H9 (cell line): Measurements from ENCODE around the gene NFATC1. TPM values are rescaled to one million over a fixed set of nuclear protein-coding genes. Genes with fewer than 3 reads are reported as not detected.

Experiments used
- DNase-seq: peaks from one replicate; pipeline ENCODE4 v3.0.0-alpha.2; 2017
- H2AFZ ChIP-seq: one replicate; pipeline ENCODE4 v1.6.1; 2013; ENCODE audit warnings: mild to moderate bottlenecking, low read length, control low read depth, moderate library complexity
- H2AK5ac ChIP-seq: 2 replicates; pipeline ENCODE4 v1.6.1; 2013; ENCODE audit warnings: low read length, control low read depth, mixed read lengths; ENCODE audit not compliant: insufficient read length
- H2BK120ac ChIP-seq: one replicate; pipeline ENCODE4 v1.6.1; 2013; ENCODE audit warnings: low read depth, mild to moderate bottlenecking, low read length, control low read depth, inconsistent platforms; ENCODE audit not compliant: poor library complexity, severe bottlenecking
- H2BK12ac ChIP-seq: 2 replicates; pipeline ENCODE4 v1.6.1; 2013; ENCODE audit warnings: low read length, control low read depth, mixed read lengths, low read depth; ENCODE audit not compliant: insufficient read length
- H2BK15ac ChIP-seq: 2 replicates; pipeline ENCODE4 v1.6.1; 2013; ENCODE audit warnings: low read depth, low read length, control low read depth
- H2BK20ac ChIP-seq: one replicate; pipeline ENCODE4 v1.6.1; 2013; ENCODE audit warnings: low read depth, mild to moderate bottlenecking, low read length, control low read depth, inconsistent platforms; ENCODE audit not compliant: poor library complexity, severe bottlenecking
- H2BK5ac ChIP-seq: 2 replicates; pipeline ENCODE4 v1.6.1; 2013; ENCODE audit warnings: low read length, control low read depth, mixed read lengths; ENCODE audit not compliant: insufficient read length
- H3K14ac ChIP-seq: 2 replicates; pipeline ENCODE4 v1.6.1; 2013; ENCODE audit warnings: low read length, control low read depth; ENCODE audit not compliant: insufficient read depth
- H3K18ac ChIP-seq: 2 replicates; pipeline ENCODE4 v1.6.1; 2013; ENCODE audit warnings: low read depth, mild to moderate bottlenecking, mixed read lengths, low read length, control low read depth; ENCODE audit not compliant: insufficient read length
- H3K23ac ChIP-seq: 2 replicates; pipeline ENCODE4 v1.6.1; 2013; ENCODE audit warnings: low read length, control low read depth, mixed read lengths, low read depth; ENCODE audit not compliant: insufficient read length
- H3K23me2 ChIP-seq: 2 replicates; pipeline ENCODE4 v1.6.1; 2013; ENCODE audit warnings: low read depth, mild to moderate bottlenecking, mixed read lengths, low read length, control low read depth; ENCODE audit not compliant: insufficient read length, poor library complexity, severe bottlenecking
- H3K27ac ChIP-seq: 2 replicates; pipeline ENCODE4 v1.5.1; 2013; ENCODE audit warnings: low read length, control low read depth, mixed read lengths, low read depth; ENCODE audit not compliant: insufficient read length
- H3K27me3 ChIP-seq: 2 replicates; pipeline ENCODE4 v1.6.1; 2013; ENCODE audit warnings: low read length, control low read depth, inconsistent platforms; ENCODE audit not compliant: insufficient read depth
- H3K4ac ChIP-seq: 2 replicates; pipeline ENCODE4 v1.6.1; 2013; ENCODE audit warnings: low read depth, mild to moderate bottlenecking, control low read depth, inconsistent platforms, low read length, moderate library complexity
- H3K4me1 ChIP-seq: 2 replicates; pipeline ENCODE4 v1.6.1; 2013; ENCODE audit warnings: low read length, control low read depth, inconsistent platforms; ENCODE audit not compliant: insufficient read depth
- H3K4me2 ChIP-seq: 2 replicates; pipeline ENCODE4 v1.6.1; 2013; ENCODE audit warnings: low read length, control low read depth, mixed read lengths; ENCODE audit not compliant: insufficient read length, insufficient read depth
- H3K56ac ChIP-seq: 2 replicates; pipeline ENCODE4 v1.6.1; 2013; ENCODE audit warnings: low read depth, mild to moderate bottlenecking, mixed read lengths, low read length, control low read depth; ENCODE audit not compliant: insufficient read length
- H3K79me1 ChIP-seq: 2 replicates; pipeline ENCODE4 v1.6.1; 2013; ENCODE audit warnings: low read depth, mild to moderate bottlenecking, moderate library complexity, low read length, control low read depth, inconsistent platforms; ENCODE audit not compliant: insufficient read depth, poor library complexity, severe bottlenecking
- H3K79me2 ChIP-seq: 2 replicates; pipeline ENCODE4 v1.6.1; 2013; ENCODE audit warnings: low read length, control low read depth, inconsistent platforms; ENCODE audit not compliant: insufficient read depth
- H3K9ac ChIP-seq: 2 replicates; pipeline ENCODE4 v1.6.1; 2013; ENCODE audit warnings: low read length, control low read depth, mixed read lengths; ENCODE audit not compliant: insufficient read length; ENCODE audit errors: extremely low read depth
- H3K9me3 ChIP-seq: one replicate; pipeline ENCODE4 v1.6.1; 2013; ENCODE audit warnings: low read depth, low read length, inconsistent platforms; ENCODE audit not compliant: control insufficient read depth
- H3T11ph ChIP-seq: one replicate; pipeline ENCODE4 v1.6.1; 2013; ENCODE audit warnings: mild to moderate bottlenecking, low read length, control low read depth, inconsistent platforms
- H4K20me1 ChIP-seq: one replicate; pipeline ENCODE4 v1.6.1; 2013; ENCODE audit not compliant: control insufficient read depth, insufficient read length, insufficient read depth
- H4K5ac ChIP-seq: 2 replicates; pipeline ENCODE4 v1.6.1; 2013; ENCODE audit warnings: low read depth, mild to moderate bottlenecking, mixed read lengths, low read length, control low read depth; ENCODE audit not compliant: insufficient read length
- H4K8ac ChIP-seq: replicated peaks from 2 replicates; pipeline ENCODE4 v1.6.1; 2013; ENCODE audit warnings: low read length, control low read depth, mixed read lengths, low read depth; ENCODE audit not compliant: insufficient read length
- H4K91ac ChIP-seq: 2 replicates; pipeline ENCODE4 v1.6.1; 2013; ENCODE audit warnings: low read depth, mild to moderate bottlenecking, moderate library complexity, mixed read lengths, low read length, control low read depth; ENCODE audit not compliant: insufficient read length
- H3K27ac Mint-ChIP-seq, 3 experiments: 2 replicates in 2 of 3; 3 replicates in 1 of 3; pipeline ENCODE4 v1.8.0; 2020 to 2021; ENCODE audit warnings: mixed read lengths in 3 of 3, mild to moderate bottlenecking in 1 of 3, moderate library complexity in 1 of 3
- H3K27me3 Mint-ChIP-seq: 2 replicates; pipeline ENCODE4 v1.8.0; 2021; ENCODE audit warnings: low read depth, mild to moderate bottlenecking, moderate library complexity, mixed read lengths
- H3K36me3 Mint-ChIP-seq, 3 experiments: 2 replicates in 2 of 3; 3 replicates in 1 of 3; pipeline ENCODE4 v1.8.0; 2020 to 2021; ENCODE audit warnings: low read depth in 3 of 3, mixed read lengths in 3 of 3; ENCODE audit not compliant: insufficient read depth in 1 of 3
- H3K4me1 Mint-ChIP-seq, 2 experiments: 2 replicates each; pipeline ENCODE4 v1.8.0; 2020; ENCODE audit warnings: mixed read lengths in 2 of 2
- H3K4me3 Mint-ChIP-seq, 2 experiments: 2 replicates in 1 of 2; 3 replicates in 1 of 2; pipeline ENCODE4 v1.8.0; 2020 to 2021; ENCODE audit warnings: mild to moderate bottlenecking in 2 of 2, mixed read lengths in 2 of 2, moderate library complexity in 1 of 2
- H3K9me3 Mint-ChIP-seq, 2 experiments: 2 replicates in 1 of 2; 3 replicates in 1 of 2; pipeline ENCODE4 v1.8.0; 2020; ENCODE audit warnings: mild to moderate bottlenecking in 2 of 2, mixed read lengths in 2 of 2, moderate library complexity in 1 of 2
- WGBS: extraction: QIAGEN DNeasy Blood & Tissue Kit; methylation state at CpG from one replicate; pipeline ENCODE4 v1.1.7; 2013; ENCODE audit warnings: missing lambda C conversion rate, low lambda C conversion rate, mixed read lengths; ENCODE audit not compliant: insufficient read length; ENCODE audit errors: extremely low coverage; 5-methylcytosine and 5-hydroxymethylcytosine counted together
- total RNA-seq: library from RNA; stranded (reverse); gene quantifications from 2 replicates; pipeline ENCODE4 v1.2.1, GENCODE V29; 2021
- TF ChIP-seq, protein P1 (sequence below): fragments of 200-600 bp; sonication (generic); conservative IDR thresholded peaks from 3 replicates; pipeline ENCODE4 v1.8.0; 2021; ENCODE audit warnings: antibody characterized with exemption, mild to moderate bottlenecking

Gene NFATC1
- total RNA-seq, 1 experiment from 2014 or later: 5.5 TPM

DNA sequence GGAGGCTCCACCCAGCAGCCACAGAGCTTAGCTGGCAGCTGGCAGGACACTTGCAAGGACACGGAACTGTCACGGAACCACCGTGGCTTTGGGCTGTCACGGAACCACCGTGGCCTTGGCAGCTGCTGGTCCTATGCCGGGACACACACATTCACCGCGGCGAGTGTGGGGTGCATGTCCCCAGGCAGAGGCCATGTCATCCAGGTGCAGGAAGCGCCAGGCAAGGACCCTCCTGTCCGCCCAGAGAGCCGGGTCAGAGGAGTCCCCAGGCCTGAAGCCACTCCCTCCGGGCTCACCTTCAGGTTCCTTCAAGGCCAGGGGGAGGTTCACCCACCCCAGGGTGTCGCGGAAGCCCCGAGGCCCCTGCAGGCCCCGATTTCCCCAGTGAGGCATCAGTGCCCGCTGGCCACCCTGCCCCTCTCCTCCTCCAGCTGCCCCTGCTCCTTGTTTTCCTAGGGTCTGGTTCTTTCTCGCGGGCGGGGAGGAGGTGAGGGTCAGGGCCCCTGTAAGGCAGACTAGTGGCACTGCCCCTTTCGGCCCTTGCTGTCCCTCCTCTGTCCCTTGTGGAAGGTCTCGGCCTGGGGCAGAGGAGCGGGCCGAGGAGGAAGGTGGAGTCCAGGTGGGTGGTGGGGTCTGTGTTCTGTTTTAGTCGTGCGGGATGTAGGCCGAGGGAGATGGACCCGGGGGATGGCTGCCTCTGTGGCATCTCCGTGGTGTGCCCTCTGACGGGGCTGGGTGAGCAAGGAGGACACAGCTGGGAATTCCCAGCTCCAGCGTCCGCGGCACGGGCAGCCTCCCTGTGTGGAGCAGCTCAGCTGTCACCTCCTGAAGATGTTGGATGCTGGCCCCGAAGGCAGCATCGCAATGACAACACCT lies 60.6 kb downstream of the NFATC1 start:
- H3K27ac Mint-ChIP-seq: peak overlapping the region in 2 of 3 experiments; percentile 29 to 40; a peak in 2 of 7 replicates
- Histone ChIP-seq H3K27ac (no peak overlapping the region), H4K5ac (no peak overlapping the region), H3K23me2 (no peaks in the 10 kb centered on the region), H3K18ac (no peak overlapping the region), H3T11ph (no peak overlapping the region), H2BK12ac (no peak overlapping the region), H3K79me1 (no peaks in the 10 kb centered on the region), H3K9me3 (no peaks in the 10 kb centered on the region), H2AFZ (no peak overlapping the region), H2BK15ac (no peak overlapping the region), H3K9ac (no peak overlapping the region), H3K14ac (no peak overlapping the region), H3K4me2 (no peak overlapping the region), H4K91ac (no peak overlapping the region), H4K8ac (no peak overlapping the region), H4K20me1 (no peaks in the 10 kb centered on the region), H2BK120ac (no peak overlapping the region), H3K4ac (no peak overlapping the region), H3K4me1 (no peaks in the 10 kb centered on the region), H2AK5ac (no peak overlapping the region), H2BK5ac (no peak overlapping the region), H3K23ac (no peak overlapping the region), H3K27me3 (no peaks in the 10 kb centered on the region), H3K56ac (no peak overlapping the region), H2BK20ac (no peak overlapping the region), H3K79me2 (no peaks in the 10 kb centered on the region)
- H3K4me3 Mint-ChIP-seq: no peak overlapping the region; a peak in 1 of 5 replicates
- no peak for DNase-seq
- no peaks in the 10 kb centered on the region for H3K9me3 Mint-ChIP-seq
- H3K36me3 Mint-ChIP-seq: no peaks in the 10 kb centered on the region
- H3K27me3 Mint-ChIP-seq: no peaks in the 10 kb centered on the region
- TF ChIP-seq, protein P1, sequence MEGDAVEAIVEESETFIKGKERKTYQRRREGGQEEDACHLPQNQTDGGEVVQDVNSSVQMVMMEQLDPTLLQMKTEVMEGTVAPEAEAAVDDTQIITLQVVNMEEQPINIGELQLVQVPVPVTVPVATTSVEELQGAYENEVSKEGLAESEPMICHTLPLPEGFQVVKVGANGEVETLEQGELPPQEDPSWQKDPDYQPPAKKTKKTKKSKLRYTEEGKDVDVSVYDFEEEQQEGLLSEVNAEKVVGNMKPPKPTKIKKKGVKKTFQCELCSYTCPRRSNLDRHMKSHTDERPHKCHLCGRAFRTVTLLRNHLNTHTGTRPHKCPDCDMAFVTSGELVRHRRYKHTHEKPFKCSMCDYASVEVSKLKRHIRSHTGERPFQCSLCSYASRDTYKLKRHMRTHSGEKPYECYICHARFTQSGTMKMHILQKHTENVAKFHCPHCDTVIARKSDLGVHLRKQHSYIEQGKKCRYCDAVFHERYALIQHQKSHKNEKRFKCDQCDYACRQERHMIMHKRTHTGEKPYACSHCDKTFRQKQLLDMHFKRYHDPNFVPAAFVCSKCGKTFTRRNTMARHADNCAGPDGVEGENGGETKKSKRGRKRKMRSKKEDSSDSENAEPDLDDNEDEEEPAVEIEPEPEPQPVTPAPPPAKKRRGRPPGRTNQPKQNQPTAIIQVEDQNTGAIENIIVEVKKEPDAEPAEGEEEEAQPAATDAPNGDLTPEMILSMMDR: no peak
- peaks cover 13 to 14% of the 10 kb centered on the region in 2 experiments for H3K4me1 Mint-ChIP-seq
- WGBS: no CpG with 5 or more reads among the region's 37 CpGs
